CD4-positive, alpha-beta T cell treated with Interleukin-6 for 4 hours (primary cell): ENCODE measurements around the gene ZNF135.

Experiments
- DNase-seq: peaks from one replicate; pipeline ENCODE4 v3.0.0-alpha.2; 2020; ENCODE audit warnings: mixed read lengths

Gene ZNF135

GRCh38 chr19:58047672-58048071 is 11.4 kb upstream of the ZNF135 start:
- no peak for DNase-seq

GRCh38 chr19:58052256-58052655 is 6.8 kb upstream of the ZNF135 start:
- DNase-seq: no peak

- DNase-seq: no peak
These were observed 5.5 kb upstream of the ZNF135 start for GRCh38 chr19:58053480-58054156.

- DNase-seq: no peak
These were observed 3.9 kb upstream of the ZNF135 start for GRCh38 chr19:58054901-58055874.

- DNase-seq: no peak
These were observed 2.8 kb upstream of the ZNF135 start for GRCh38 chr19:58056261-58056660.

- no peak for DNase-seq
These were observed 2.2 kb upstream of the ZNF135 start for GRCh38 chr19:58056861-58057260.

- DNase-seq: no peak
These were observed 615 bp upstream of the ZNF135 start for GRCh38 chr19:58058467-58058866.

GRCh38 chr19:58059671-58060078 is 593 bp downstream of the ZNF135 start:
- no peak for DNase-seq

- DNase-seq: no peak
These were observed 1.1 kb downstream of the ZNF135 start for GRCh38 chr19:58060231-58060630.

GRCh38 chr19:58063712-58064111 is 4.6 kb downstream of the ZNF135 start:
- DNase-seq: no peak

GRCh38 chr19:58067240-58067912 is 8.3 kb downstream of the ZNF135 start:
- no peak for DNase-seq

GRCh38 chr19:58079792-58080191 is 20.7 kb downstream of the ZNF135 start:
- no peak for DNase-seq

GRCh38 chr19:58083021-58083420 is 23.9 kb downstream of the ZNF135 start:
- no peak for DNase-seq

GRCh38 chr19:58084596-58085347 is 25.7 kb downstream of the ZNF135 start:
- no peak for DNase-seq

- no peak for DNase-seq
These were observed 26.3 kb downstream of the ZNF135 start for GRCh38 chr19:58085348-58085875.

- DNase-seq: no peak
These were observed 28.0 kb downstream of the ZNF135 start for GRCh38 chr19:58086825-58087710.

- no peak for DNase-seq
These were observed 29.5 kb downstream of the ZNF135 start for GRCh38 chr19:58088521-58089052.

GRCh38 chr19:58089846-58090245 is 30.8 kb downstream of the ZNF135 start:
- DNase-seq: no peak

GRCh38 chr19:58091251-58091995 is 32.3 kb downstream of the ZNF135 start:
- no peak for DNase-seq

- no peak for DNase-seq
These were observed 34.0 kb downstream of the ZNF135 start for GRCh38 chr19:58093071-58093470.
